H1 (cell line): ENCODE data around the gene ZBTB37.

Experiments
- CBX5 ChIP-seq: fragments of 300-800, 300-1000 bp; sonication (generic); IDR thresholded peaks from 2 replicates; pipeline ENCODE4 v1.7.1; 2016; ENCODE audit warnings: antibody characterized with exemption, low read length, low read depth
- CHD1 ChIP-seq: IDR thresholded peaks from 2 replicates; pipeline ENCODE4 v1.6.1; 2012; ENCODE audit warnings: low read depth, low read length, improper control_type of control experiment
- EP300 ChIP-seq, 2 experiments: IDR thresholded peaks; 1 replicate in 1 of 2; 2 replicates in 1 of 2; pipeline ENCODE4 v1.6.1; 2011 to 2012; ENCODE audit warnings: low read depth in 2 of 2, low read length in 2 of 2, mild to moderate bottlenecking in 2 of 2, borderline replicate concordance in 1 of 2, inconsistent platforms in 1 of 2, moderate library complexity in 1 of 2
- EZH2 ChIP-seq: fragments of 200-600 bp; sonication (generic); IDR thresholded peaks from 2 replicates; pipeline ENCODE4 v1.7.1; 2012; ENCODE audit warnings: low read depth, mild to moderate bottlenecking, moderate library complexity, low read length, inconsistent platforms; ENCODE audit not compliant: severe bottlenecking
- JUND ChIP-seq: IDR thresholded peaks from 2 replicates; pipeline ENCODE4 v1.6.1; 2011; ENCODE audit warnings: mild to moderate bottlenecking, improper control_type of control experiment, low read length
- POLR2A ChIP-seq, 2 experiments: IDR thresholded peaks; 1 replicate in 1 of 2; 2 replicates in 1 of 2; pipeline ENCODE4 v1.6.1; 2011; ENCODE audit warnings: low read depth in 2 of 2, low read length in 2 of 2, mild to moderate bottlenecking in 2 of 2; ENCODE audit errors: control extremely low read depth in 1 of 2
- RFX5 ChIP-seq: IDR thresholded peaks from 2 replicates; pipeline ENCODE4 v1.6.1; 2011; ENCODE audit warnings: low read depth, low read length, improper control_type of control experiment, borderline replicate concordance
- SIN3A ChIP-seq, 2 experiments: IDR thresholded peaks in 1 of 2; conservative IDR thresholded peaks in 1 of 2; 2 replicates each; pipeline ENCODE4 v1.6.1; 2011 to 2012; ENCODE audit warnings: low read length in 2 of 2, improper control_type of control experiment in 1 of 2, low read depth in 1 of 2, mild to moderate bottlenecking in 1 of 2
- SP1 ChIP-seq: IDR thresholded peaks from 2 replicates; pipeline ENCODE4 v1.6.1; 2011; ENCODE audit warnings: low read depth, low read length
- TAF1 ChIP-seq: IDR thresholded peaks from 2 replicates; pipeline ENCODE4 v1.6.1; 2011; ENCODE audit warnings: mild to moderate bottlenecking, low read depth, low read length
- ZNF274 ChIP-seq: IDR thresholded peaks from 2 replicates; pipeline ENCODE4 v1.7.0; 2012; ENCODE audit warnings: low read length, borderline replicate concordance; ENCODE audit errors: extremely low read depth
- TF ChIP-seq, protein P1 (sequence below), 3 experiments: IDR thresholded peaks; 1 replicate in 2 of 3; 2 replicates in 1 of 3; pipeline versions ENCODE4 v1.5.1 to v1.6.1; 2011; ENCODE audit warnings: low read length in 3 of 3, mild to moderate bottlenecking in 3 of 3, inconsistent platforms in 2 of 3, low read depth in 1 of 3, moderate library complexity in 1 of 3; ENCODE audit not compliant: insufficient read depth in 1 of 3; ENCODE audit errors: control extremely low read depth in 1 of 3

DNA sequence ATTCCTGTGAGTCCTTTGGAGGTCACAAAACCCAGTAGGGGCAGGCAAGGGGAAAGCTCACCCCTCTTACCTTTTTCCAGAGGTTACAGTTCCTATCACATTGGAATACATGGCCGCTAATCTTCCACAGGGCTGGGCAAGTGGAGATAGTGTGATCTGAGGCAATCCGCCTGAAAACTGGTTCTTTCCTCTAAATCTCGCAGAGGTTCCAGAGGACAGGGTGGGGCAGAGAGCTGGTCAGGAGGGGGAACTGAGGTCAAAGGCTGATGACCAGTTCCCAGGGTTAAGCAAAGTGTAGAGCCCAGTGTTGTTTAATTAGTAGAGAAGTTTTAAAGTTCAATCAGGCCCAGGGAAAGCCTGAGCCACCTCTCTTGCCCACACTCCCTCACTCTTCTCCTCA lies 49.0 kb downstream of the ZBTB37 start, which contains the start of gene SERPINC1:
- no peak for TF ChIP-seq EZH2
- TF ChIP-seq EP300 (IDR thresholded peaks at IDR 0.05; ENCODE audit: borderline replicate concordance in 1 of 2, low read depth in 2 of 2, low read length in 2 of 2) = no peak
- TF ChIP-seq, protein P1, sequence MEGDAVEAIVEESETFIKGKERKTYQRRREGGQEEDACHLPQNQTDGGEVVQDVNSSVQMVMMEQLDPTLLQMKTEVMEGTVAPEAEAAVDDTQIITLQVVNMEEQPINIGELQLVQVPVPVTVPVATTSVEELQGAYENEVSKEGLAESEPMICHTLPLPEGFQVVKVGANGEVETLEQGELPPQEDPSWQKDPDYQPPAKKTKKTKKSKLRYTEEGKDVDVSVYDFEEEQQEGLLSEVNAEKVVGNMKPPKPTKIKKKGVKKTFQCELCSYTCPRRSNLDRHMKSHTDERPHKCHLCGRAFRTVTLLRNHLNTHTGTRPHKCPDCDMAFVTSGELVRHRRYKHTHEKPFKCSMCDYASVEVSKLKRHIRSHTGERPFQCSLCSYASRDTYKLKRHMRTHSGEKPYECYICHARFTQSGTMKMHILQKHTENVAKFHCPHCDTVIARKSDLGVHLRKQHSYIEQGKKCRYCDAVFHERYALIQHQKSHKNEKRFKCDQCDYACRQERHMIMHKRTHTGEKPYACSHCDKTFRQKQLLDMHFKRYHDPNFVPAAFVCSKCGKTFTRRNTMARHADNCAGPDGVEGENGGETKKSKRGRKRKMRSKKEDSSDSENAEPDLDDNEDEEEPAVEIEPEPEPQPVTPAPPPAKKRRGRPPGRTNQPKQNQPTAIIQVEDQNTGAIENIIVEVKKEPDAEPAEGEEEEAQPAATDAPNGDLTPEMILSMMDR (IDR thresholded peaks at IDR 0.05; ENCODE audit: control extremely low read depth in 1 of 3, insufficient read depth in 1 of 3, low read depth in 1 of 3, low read length in 3 of 3) = no peak
- no peak for TF ChIP-seq SP1
- no peak for TF ChIP-seq CHD1
- TF ChIP-seq ZNF274 = no peak
- no peak for TF ChIP-seq POLR2A (IDR thresholded peaks at IDR 0.05; ENCODE audit: control extremely low read depth in 1 of 2, low read depth in 2 of 2, low read length in 2 of 2)
- no peak for TF ChIP-seq TAF1
- TF ChIP-seq RFX5 = no peak
- no peak for TF ChIP-seq SIN3A (conservative IDR thresholded peaks at IDR 0.05 in 1 of 2, IDR thresholded peaks at IDR 0.05 in 1 of 2; ENCODE audit: low read depth in 1 of 2, low read length in 2 of 2)
- TF ChIP-seq JUND = no peak
- TF ChIP-seq CBX5 = no peak
